KMS-11 (cell line): Measurements from ENCODE around the gene RUNX1.

Source experiments
- H2AFZ ChIP-seq: fragments of 200-600 bp; sonication (generic); 2 replicates; pipeline ENCODE4 v1.6.1; 2016; ENCODE audit warnings: antibody characterized with exemption, mixed run types, low read depth
- H3K27ac ChIP-seq: fragments of 200-600 bp; sonication (generic); 2 replicates; pipeline ENCODE4 v1.6.1; 2016; ENCODE audit warnings: mild to moderate bottlenecking, mixed run types
- H3K27me3 ChIP-seq: fragments of 200-600 bp; sonication (generic); 2 replicates; pipeline ENCODE4 v1.6.1; 2017; ENCODE audit warnings: mild to moderate bottlenecking, low read depth, mixed run types, moderate library complexity; ENCODE audit not compliant: insufficient read depth
- H3K36me3 ChIP-seq: fragments of 200-600 bp; sonication (generic); 2 replicates; pipeline ENCODE4 v1.6.1; 2017; ENCODE audit warnings: mild to moderate bottlenecking, mixed run types; ENCODE audit not compliant: insufficient read depth
- H3K4me1 ChIP-seq: fragments of 200-600 bp; sonication (generic); 2 replicates; pipeline ENCODE4 v1.6.1; 2016; ENCODE audit warnings: mild to moderate bottlenecking, low read depth, mixed run types; ENCODE audit not compliant: poor library complexity, severe bottlenecking
- H3K4me2 ChIP-seq: fragments of 200-600 bp; sonication (generic); 2 replicates; pipeline ENCODE4 v1.7.0; 2016; ENCODE audit warnings: mild to moderate bottlenecking, mixed run types
- H3K4me3 ChIP-seq: fragments of 200-600 bp; sonication (generic); IDR thresholded peaks from 2 replicates; pipeline ENCODE4 v1.6.1; 2017; ENCODE audit warnings: low read depth, low read length, mixed read lengths; ENCODE audit not compliant: insufficient read depth
- H3K79me2 ChIP-seq: fragments of 200-600 bp; sonication (generic); 2 replicates; pipeline ENCODE4 v1.6.1; 2016; ENCODE audit warnings: low read depth, mixed run types; ENCODE audit not compliant: insufficient read depth
- H3K9ac ChIP-seq: fragments of 200-600 bp; sonication (generic); 2 replicates; pipeline ENCODE4 v1.6.1; 2016; ENCODE audit warnings: mild to moderate bottlenecking, mixed run types
- H4K20me1 ChIP-seq: fragments of 200-600 bp; sonication (generic); 2 replicates; pipeline ENCODE4 v1.6.1; 2016; ENCODE audit warnings: mild to moderate bottlenecking, mixed run types; ENCODE audit not compliant: insufficient read depth
- TF ChIP-seq, protein P1 (sequence below): fragments of 200-600 bp; sonication (generic); conservative IDR thresholded peaks from 2 replicates; pipeline ENCODE4 v1.6.1; 2017; ENCODE audit warnings: low read depth, mild to moderate bottlenecking, antibody characterized with exemption, low read length, moderate library complexity, mixed read lengths

Gene RUNX1

DNA sequence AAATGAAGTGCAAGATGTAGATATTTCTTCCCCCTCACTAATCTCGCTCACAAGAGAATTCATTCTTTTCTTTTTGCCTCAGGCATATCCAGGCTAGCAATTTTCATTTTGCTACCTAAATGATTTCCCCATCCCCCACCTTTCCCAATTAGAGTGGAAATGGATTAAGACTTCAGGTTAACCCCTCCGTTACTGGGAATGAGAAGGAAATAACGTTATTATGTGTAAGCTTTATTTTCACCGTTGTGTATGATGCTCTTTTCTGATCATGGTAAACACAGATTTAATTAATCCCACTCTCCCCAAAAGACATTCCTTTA lies 143.9 kb downstream of the RUNX1 start:
- Histone ChIP-seq H3K4me2 (no peak overlapping the region), H3K27ac (no peak overlapping the region), H3K27me3 (no peaks in the 10 kb centered on the region), H2AFZ (no peak overlapping the region), H3K9ac (no peak overlapping the region), H3K79me2 (no peaks in the 10 kb centered on the region), H4K20me1 (no peaks in the 10 kb centered on the region), H3K4me3 (no peak overlapping the region), H3K36me3 (no peaks in the 10 kb centered on the region), H3K4me1 (no peaks in the 10 kb centered on the region)
- TF ChIP-seq, protein P1, sequence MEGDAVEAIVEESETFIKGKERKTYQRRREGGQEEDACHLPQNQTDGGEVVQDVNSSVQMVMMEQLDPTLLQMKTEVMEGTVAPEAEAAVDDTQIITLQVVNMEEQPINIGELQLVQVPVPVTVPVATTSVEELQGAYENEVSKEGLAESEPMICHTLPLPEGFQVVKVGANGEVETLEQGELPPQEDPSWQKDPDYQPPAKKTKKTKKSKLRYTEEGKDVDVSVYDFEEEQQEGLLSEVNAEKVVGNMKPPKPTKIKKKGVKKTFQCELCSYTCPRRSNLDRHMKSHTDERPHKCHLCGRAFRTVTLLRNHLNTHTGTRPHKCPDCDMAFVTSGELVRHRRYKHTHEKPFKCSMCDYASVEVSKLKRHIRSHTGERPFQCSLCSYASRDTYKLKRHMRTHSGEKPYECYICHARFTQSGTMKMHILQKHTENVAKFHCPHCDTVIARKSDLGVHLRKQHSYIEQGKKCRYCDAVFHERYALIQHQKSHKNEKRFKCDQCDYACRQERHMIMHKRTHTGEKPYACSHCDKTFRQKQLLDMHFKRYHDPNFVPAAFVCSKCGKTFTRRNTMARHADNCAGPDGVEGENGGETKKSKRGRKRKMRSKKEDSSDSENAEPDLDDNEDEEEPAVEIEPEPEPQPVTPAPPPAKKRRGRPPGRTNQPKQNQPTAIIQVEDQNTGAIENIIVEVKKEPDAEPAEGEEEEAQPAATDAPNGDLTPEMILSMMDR, result no peak

- Histone ChIP-seq H2AFZ (no peak overlapping the region), H3K27ac (no peak overlapping the region), H3K36me3 (no peaks in the 10 kb centered on the region), H3K4me3 (no peak overlapping the region), H4K20me1 (no peaks in the 10 kb centered on the region), H3K79me2 (no peaks in the 10 kb centered on the region), H3K27me3 (no peaks in the 10 kb centered on the region), H3K4me1 (no peaks in the 10 kb centered on the region), H3K4me2 (no peak overlapping the region), H3K9ac (no peak overlapping the region)
- TF ChIP-seq, protein P1, result no peak
Measured at GRCh38 chr21:34904526-34905217, 144.4 kb downstream of the RUNX1 start.

GRCh38 chr21:34900376-34900775 lies 148.7 kb downstream of the RUNX1 start:
- Histone ChIP-seq H3K79me2 (no peaks in the 10 kb centered on the region), H3K4me3 (no peak overlapping the region), H3K27ac (no peak overlapping the region), H2AFZ (no peak overlapping the region), H3K27me3 (no peaks in the 10 kb centered on the region), H3K4me1 (no peaks in the 10 kb centered on the region), H3K9ac (no peak overlapping the region), H3K4me2 (no peak overlapping the region), H3K36me3 (no peaks in the 10 kb centered on the region), H4K20me1 (no peaks in the 10 kb centered on the region)
- TF ChIP-seq, protein P1, result no peak

- Histone ChIP-seq H3K4me3 (no peak overlapping the region), H2AFZ (no peak overlapping the region), H3K27ac (no peak overlapping the region), H3K79me2 (no peaks in the 10 kb centered on the region), H3K4me2 (no peak overlapping the region), H3K4me1 (no peaks in the 10 kb centered on the region), H3K27me3 (no peaks in the 10 kb centered on the region), H4K20me1 (no peaks in the 10 kb centered on the region), H3K36me3 (no peaks in the 10 kb centered on the region), H3K9ac (no peak overlapping the region)
- TF ChIP-seq, protein P1, result no peak
Measured at GRCh38 chr21:34899760-34900159, 149.3 kb downstream of the RUNX1 start.
